Activated naive CD4-positive, alpha-beta T cell treated with anti-CD3 and anti-CD28 coated beads, Interleukin-2, amount 10 ng/mL, durations not matched to agents 7 days and 5 days (primary cell): ENCODE results near the gene GPR17.

Experiments used
- CTCF ChIA-PET: fragments of 350-600 bp; sonication (Branson Sonifier 250); formaldehyde crosslinking; loops from one replicate; lab custom pipeline; 2021; ENCODE audit warnings: antibody characterized with exemption; lab: Charles Lee
- DNase-seq: peaks from one replicate; pipeline ENCODE4 v3.0.0-alpha.2; 2020
- H3K27ac Mint-ChIP-seq: one replicate; pipeline ENCODE4 v1.8.0; 2021; ENCODE audit warnings: mild to moderate bottlenecking, moderate library complexity, mixed read lengths
- H3K27me3 Mint-ChIP-seq: one replicate; pipeline ENCODE4 v1.8.0; 2021; ENCODE audit warnings: mild to moderate bottlenecking, mixed read lengths
- H3K36me3 Mint-ChIP-seq: one replicate; pipeline ENCODE4 v1.8.0; 2021; ENCODE audit warnings: mixed read lengths
- H3K4me1 Mint-ChIP-seq: one replicate; pipeline ENCODE4 v1.8.0; 2021; ENCODE audit warnings: mixed read lengths
- H3K4me3 Mint-ChIP-seq: one replicate; pipeline ENCODE4 v1.8.0; 2021; ENCODE audit warnings: mild to moderate bottlenecking, moderate library complexity, mixed read lengths
- H3K9me3 Mint-ChIP-seq: one replicate; pipeline ENCODE4 v1.8.0; 2021; ENCODE audit warnings: mixed read lengths

Gene GPR17

DNA sequence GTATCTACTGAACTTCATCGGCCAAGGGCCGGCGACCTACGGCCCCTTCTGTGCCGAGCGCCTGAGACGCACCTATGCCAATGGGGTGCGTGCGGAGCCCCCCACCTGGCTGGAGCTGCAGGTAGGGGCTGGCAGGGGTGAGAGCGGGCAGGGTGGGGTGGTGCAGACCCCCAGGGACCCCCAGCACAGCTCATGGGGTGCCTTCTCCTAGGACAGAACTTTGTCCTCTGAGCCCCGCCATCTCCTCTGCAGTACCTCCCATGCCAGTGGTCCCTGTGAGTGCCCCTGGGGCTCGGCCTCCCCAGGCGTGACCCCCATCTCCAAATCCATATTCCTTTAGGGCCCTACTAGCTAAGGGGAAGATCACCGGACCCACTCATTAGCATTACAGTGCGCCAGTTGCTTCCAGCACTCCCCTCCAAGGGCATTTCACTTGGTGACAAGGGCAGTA lies 23.9 kb upstream of the GPR17 start:
- Mint-ChIP-seq H3K27ac (no peak overlapping the region), H3K27me3 (peaks cover 28% of the 10 kb centered on the region), H3K4me1 (peaks cover 4% of the 10 kb centered on the region), H3K4me3 (no peak overlapping the region), H3K36me3 (no peaks in the 10 kb centered on the region), H3K9me3 (no peaks in the 10 kb centered on the region)
- peak; percentile 16 for DNase-seq
- CTCF ChIA-PET: no interaction called here

DNA sequence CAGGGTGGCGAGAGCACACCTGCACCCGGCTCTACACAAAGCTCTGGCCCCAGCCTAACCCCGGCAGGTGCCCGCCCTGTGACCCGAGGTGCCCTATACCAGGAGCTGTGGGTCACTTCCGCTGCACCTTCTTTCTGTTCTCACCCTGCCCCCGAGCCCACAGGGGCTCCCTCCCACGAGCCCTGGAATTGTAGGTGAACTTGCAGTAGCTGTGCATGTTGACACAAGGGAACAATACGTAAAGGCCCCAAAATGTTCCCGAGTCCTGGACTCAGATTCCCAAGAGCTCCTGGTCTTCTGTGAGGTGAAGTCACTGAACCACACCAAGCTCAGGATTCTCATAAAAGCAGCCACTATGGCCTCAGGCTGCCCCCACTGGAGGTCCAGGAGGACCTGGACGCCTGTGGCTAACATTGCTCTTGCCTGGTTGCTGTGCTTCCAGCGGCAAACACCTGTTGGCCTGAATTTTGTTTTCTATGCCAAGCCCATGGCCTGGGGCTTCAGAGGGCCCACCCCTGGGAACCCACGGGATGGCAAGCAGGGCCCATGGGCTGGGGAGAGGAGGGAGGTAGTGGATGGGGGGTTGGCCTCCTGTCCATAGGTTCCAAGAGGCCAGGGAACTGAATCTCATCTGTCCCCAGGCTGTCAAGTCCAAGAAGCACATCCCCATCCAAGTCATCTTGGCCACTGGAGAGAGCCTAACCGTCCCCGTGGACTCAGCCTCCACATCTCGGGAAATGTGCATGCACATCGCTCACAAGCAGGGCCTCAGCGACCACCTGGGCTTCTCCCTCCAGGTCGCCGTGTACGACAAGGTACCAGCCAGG lies 23.2 kb upstream of the GPR17 start:
- H3K27me3 Mint-ChIP-seq: peaks cover 30% of the 10 kb centered on the region
- CTCF ChIA-PET: no interaction called here
- peaks cover under 1% of the 10 kb centered on the region for H3K4me1 Mint-ChIP-seq
- no peak overlapping the region for H3K4me3 Mint-ChIP-seq
- H3K27ac Mint-ChIP-seq: no peak overlapping the region
- no peaks in the 10 kb centered on the region for H3K9me3 Mint-ChIP-seq
- H3K36me3 Mint-ChIP-seq: no peaks in the 10 kb centered on the region
- DNase-seq: peak; percentile 19

DNA sequence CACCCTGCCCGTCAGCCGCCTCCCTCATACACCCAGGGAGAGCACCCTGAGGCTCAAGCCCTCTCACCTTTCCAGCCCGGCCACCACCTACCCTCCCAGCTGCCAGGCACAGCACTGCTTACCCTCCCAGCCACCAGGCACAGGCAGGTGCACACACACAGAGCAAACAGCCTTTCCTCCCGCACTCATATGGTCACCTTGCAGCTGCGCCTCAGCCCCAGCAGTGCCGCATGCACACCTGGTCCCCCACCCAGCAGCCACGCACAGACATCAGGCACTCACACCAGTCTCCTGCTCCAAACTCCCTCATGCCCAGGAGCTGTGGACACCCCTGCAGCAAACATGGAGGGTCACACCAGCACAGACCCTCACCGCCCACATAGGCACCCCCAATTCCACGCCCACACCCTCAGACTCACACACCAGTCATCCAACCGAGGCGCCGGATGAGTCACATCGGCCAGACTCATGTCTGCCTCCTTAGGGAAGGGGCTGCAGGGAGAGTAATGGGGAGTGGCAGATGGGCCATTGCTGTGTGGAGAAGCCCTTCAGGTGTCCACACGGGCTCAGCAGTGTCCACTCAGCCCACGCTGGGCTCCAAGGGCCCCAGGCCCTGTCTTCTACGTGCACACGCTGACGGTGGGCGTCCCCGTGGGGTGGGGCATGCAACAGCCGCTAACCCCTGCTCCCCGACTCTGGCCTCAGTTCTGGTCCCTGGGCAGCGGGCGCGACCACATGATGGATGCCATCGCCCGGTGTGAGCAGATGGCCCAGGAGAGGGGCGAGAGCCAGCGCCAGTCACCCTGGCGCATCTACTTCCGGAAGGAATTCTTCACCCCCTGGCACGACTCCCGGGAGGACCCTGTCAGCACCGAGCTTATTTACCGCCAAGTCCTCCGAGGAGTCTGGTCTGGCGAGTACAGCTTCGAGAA lies 22.3 kb upstream of the GPR17 start:
- no peak overlapping the region for H3K4me3 Mint-ChIP-seq
- H3K27ac Mint-ChIP-seq: no peak overlapping the region
- no peaks in the 10 kb centered on the region for H3K9me3 Mint-ChIP-seq
- peaks cover 27% of the 10 kb centered on the region for H3K27me3 Mint-ChIP-seq
- CTCF ChIA-PET: no interaction called here
- H3K4me1 Mint-ChIP-seq: no peaks in the 10 kb centered on the region
- peak; percentile 20 for DNase-seq
- no peaks in the 10 kb centered on the region for H3K36me3 Mint-ChIP-seq

DNA sequence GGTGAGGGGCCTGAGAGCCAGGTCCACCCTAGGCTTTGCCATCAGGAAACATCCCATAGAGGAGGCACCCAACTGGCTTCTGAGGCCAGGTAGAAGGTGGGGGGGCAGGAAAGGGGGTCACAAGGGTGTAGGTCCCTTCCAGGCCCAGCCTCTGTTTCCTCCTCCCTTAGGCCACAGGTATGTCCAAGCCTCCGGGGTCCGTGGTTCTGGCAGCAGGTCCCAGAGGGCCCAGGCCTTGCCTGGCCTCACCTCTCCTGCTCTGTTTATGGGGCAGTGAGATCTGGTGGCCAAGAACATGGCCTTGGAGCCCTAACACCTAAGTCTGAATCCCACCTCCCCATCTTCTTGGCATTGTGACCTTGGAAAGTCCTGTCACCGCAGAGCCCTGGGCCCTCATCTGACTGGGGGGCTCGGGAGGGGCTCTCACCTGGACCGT lies 21.6 kb upstream of the GPR17 start:
- H3K9me3 Mint-ChIP-seq: no peaks in the 10 kb centered on the region
- no peak overlapping the region for H3K4me3 Mint-ChIP-seq
- peak; percentile 13 for DNase-seq
- H3K4me1 Mint-ChIP-seq: no peaks in the 10 kb centered on the region
- H3K36me3 Mint-ChIP-seq: no peaks in the 10 kb centered on the region
- no peak overlapping the region for H3K27ac Mint-ChIP-seq
- CTCF ChIA-PET: no interaction called here
- peaks cover 24% of the 10 kb centered on the region for H3K27me3 Mint-ChIP-seq

DNA sequence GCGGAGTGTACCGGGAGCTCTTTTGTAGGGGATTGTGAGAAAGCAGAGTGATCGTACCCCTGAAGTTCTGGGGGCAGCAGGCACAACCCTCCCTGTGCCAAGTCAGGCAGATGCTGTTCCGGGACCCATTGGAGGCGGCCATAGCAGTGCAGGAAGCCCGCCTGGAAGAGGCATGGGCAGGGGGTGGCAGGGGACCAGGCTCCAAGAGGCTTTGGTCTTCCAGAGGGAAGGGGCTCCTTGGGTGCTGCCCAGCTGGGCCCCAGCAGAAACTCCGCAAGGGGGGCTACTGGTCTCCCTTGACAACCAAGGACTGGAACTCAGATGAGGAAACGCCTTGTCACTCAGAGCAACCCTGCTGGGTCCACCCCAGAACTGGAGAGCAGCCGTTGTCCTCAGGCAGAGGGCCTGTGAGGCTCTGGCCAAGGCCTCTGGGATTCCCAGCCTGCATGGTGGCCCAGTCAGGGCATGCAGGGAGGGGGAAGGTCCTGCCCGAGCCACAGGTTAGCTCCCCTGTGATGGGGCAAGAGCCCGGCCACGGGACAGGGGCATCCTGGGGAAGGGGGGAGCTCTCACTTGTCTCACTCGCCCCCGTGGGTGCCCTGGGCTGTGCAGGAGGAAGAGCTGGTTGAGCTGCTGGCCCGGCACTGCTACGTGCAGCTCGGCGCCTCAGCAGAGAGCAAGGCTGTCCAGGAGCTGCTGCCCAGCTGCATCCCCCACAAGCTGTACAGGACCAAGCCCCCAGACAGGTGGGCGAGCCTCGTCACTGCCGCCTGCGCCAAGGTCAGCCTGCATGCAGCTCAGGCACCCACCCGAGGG lies 21.0 kb upstream of the GPR17 start:
- Mint-ChIP-seq H3K36me3 (no peaks in the 10 kb centered on the region), H3K9me3 (no peaks in the 10 kb centered on the region), H3K27ac (no peak overlapping the region), H3K4me1 (no peaks in the 10 kb centered on the region), H3K27me3 (peaks cover 22% of the 10 kb centered on the region), H3K4me3 (no peak overlapping the region)
- DNase-seq: peak; percentile 13
- CTCF ChIA-PET: no interaction called here

DNA sequence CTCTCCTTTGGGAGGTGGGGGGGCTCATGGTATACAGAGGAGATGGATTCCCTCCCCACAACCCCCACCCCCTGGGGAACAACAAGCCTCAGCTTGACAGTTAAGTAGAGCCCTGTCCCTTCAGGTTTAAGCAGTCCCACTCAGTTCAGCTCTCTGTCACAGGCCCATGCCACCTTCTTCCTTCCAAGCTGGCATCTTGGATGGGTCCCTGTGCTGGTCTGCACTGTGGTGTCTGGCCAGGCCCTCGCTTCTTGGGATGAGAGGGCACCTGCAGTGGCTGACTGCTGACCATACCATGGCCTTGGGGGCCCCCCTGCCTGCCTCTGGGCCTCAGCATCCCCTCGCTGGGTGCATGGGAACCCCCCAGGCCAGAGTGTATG lies 20.4 kb upstream of the GPR17 start:
- CTCF ChIA-PET: no interaction called here

DNA sequence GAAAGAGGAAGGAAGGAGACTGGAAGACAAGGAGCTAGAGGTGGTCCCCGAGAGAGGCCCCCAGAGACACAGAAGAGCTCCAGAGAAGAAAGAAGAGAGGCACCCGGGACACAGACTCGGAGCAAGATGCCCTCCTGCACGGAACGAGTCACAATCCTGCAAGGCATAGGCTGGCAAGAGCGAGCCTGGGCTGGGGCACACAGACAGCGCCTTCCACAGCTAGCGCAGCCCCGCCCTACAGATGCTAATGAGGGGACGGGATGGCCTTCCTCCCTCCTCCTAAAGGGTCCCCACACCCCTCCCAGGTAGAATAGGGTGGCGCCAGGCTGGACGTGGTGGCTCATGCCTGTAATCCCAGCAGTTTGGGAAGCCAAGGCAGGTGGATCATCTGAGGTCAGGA lies 19.8 kb upstream of the GPR17 start:
- Mint-ChIP-seq H3K4me1 (no peaks in the 10 kb centered on the region), H3K36me3 (no peaks in the 10 kb centered on the region), H3K4me3 (no peak overlapping the region), H3K27me3 (peaks cover 19% of the 10 kb centered on the region), H3K27ac (peak overlapping the region; percentile 43), H3K9me3 (no peaks in the 10 kb centered on the region)
- DNase-seq: no peak
- CTCF ChIA-PET: no interaction called here

More for the DNA sequence above, 20.4 kb upstream of the GPR17 start:
- DNase-seq: no peak
- Mint-ChIP-seq H3K36me3 (no peaks in the 10 kb centered on the region), H3K9me3 (no peaks in the 10 kb centered on the region), H3K27ac (no peak overlapping the region), H3K4me1 (no peaks in the 10 kb centered on the region), H3K4me3 (no peak overlapping the region), H3K27me3 (peaks cover 19% of the 10 kb centered on the region)

DNA sequence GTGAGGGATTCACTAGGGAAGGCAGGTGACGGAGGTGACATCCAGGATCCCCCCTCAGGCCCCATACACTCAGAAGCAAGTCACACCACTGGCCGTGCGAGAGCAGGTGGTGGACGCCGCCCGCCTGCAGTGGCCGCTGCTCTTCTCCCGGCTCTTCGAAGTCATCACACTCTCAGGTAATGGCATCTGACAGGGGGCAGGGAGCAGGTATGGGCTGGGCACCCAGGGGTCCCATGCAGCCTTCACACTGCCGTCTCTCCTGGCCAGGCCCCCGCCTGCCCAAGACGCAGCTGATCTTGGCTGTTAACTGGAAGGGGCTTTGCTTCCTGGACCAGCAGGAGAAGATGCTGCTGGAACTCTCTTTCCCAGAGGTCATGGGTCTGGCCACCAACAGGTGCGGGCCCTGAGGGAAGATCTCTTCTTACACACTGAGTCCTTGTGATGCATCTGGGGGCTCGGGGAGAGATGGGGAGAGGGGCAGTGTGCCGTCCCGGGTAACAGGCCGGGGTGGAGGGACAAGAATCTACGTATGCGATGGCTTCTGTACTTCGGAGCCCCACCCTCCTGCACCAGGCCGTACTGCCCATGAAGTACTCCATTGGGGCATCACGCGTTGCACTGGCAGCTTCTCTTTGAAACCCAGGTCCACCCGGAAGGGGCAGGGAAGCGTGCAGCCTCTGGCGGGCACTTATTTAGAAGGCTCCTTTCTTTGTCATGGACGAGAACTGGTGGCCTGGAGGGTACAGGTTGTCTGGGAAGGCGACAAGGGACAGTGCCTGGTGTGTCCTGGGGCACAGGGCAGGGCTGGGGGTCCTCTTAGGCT lies 18.8 kb upstream of the GPR17 start:
- Mint-ChIP-seq H3K9me3 (no peaks in the 10 kb centered on the region), H3K27me3 (peaks cover 19% of the 10 kb centered on the region), H3K4me1 (no peaks in the 10 kb centered on the region), H3K27ac (no peak overlapping the region), H3K36me3 (no peaks in the 10 kb centered on the region), H3K4me3 (no peak overlapping the region)
- DNase-seq: no peak
- CTCF ChIA-PET: interaction anchor here (1.3 kb wide), 1 partner anchor 22 kb away, joined by 3 read pairs; no protein-coding TSS in a partner anchor

DNA sequence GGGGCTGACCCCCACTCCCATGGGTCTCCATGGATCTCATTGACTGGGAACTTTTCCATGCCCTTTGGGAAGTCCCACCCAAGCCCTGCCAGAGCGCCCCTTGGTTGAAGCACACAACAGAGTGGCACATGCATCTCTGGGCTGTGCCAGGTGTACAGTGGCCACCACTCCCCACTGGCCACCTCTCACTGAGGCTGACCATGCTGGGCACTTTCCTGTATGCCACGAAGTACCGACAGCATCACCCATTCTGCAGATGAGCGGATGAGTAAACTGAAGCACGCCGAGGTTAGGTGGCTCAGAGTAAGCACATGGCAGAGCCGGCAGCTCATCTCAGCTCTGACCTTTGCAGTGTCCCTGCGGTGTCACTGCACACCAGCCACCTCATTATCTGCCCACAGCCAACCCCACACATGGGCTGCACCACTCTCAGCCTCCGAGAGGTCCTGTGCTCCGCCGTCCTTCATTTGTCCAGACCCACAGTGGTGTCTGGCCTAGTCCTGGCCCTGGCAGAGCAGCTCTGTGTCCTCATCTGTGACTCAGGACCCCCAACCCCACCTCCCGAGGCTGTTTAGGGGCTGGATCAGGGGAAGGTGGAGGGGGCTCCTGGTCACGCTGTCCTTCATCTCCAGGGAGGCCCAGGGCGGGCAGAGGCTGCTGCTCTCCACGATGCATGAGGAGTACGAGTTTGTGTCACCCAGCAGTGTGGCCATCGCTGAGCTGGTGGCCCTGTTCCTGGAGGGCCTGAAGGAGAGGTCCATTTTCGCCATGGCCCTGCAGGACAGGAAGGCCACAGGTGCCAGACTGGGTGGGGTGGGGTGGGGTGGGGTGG lies 18.0 kb upstream of the GPR17 start:
- DNase-seq: no peak
- Mint-ChIP-seq H3K27me3 (peaks cover 19% of the 10 kb centered on the region), H3K27ac (no peak overlapping the region), H3K36me3 (no peaks in the 10 kb centered on the region), H3K9me3 (no peaks in the 10 kb centered on the region), H3K4me3 (no peak overlapping the region), H3K4me1 (no peaks in the 10 kb centered on the region)
- CTCF ChIA-PET: interaction anchor here (1.3 kb wide), 1 partner anchor 22 kb away, joined by 3 read pairs; no protein-coding TSS in a partner anchor

DNA sequence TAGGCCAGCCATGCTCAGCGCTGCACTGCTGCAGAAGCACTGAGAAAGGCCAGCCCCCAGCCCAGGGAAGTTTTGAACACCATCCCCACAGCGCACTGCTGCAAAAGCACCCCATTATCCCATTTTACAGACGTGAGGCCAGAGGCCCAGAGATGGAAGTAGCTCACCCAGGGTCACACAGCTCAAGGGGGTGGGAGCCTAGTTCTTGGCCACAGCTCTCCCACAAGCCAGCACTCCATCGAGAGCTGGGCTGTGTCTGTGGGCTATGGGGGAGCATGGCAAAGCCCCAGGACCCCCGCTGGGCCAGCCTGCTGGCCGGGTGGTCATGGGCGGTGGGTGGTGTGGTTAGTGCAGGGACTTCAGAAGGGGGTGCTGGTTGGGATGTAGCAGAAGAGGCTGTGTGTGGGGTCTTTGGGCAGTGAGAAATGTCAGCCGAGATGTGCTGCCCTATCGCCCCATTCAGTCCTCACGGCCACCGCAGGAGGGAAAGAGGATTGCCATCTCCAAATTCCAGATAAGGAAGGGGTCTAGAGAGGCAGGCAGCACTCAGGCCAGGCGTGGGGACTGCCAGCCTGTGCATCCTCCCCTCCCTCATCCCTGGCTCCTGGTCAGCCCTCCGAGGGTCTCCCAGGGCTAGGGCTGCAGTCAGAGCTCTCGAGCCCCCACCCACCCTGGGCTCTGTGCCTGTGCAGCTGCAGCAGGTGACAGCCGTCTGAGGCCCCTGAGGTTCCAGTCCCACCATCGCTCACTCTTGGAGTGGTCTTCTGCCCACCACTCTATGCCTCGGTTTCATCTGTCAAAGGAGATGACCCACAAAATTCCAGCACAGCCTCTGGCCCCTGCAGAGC lies 17.0 kb upstream of the GPR17 start:
- Mint-ChIP-seq H3K36me3 (no peaks in the 10 kb centered on the region), H3K4me3 (no peak overlapping the region), H3K9me3 (no peaks in the 10 kb centered on the region)

DNA sequence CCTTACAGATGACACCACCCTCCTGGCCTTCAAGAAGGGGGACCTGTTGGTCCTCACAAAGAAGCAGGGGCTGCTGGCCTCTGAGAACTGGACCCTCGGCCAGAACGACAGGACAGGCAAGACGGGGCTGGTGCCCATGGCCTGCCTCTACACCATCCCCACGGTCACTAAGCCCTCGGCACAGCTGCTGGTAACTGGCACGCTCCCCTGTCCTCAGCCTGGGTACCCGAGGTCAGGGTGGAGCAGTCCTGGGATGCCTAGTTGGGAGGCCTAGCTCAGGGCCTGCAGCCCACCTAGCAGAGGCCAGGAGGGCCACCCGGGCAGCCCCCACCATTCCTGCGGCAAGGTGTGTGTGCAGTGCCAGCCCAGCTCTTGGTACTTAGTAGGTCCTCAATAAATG lies 16.3 kb upstream of the GPR17 start:
- CTCF ChIA-PET: interaction anchor here (1.0 to 1.7 kb wide), 2 partner anchors 20 to 39 kb away, joined by 3 to 5 read pairs; no protein-coding TSS in a partner anchor
- Mint-ChIP-seq H3K27ac (no peak overlapping the region), H3K27me3 (peaks cover 11% of the 10 kb centered on the region), H3K4me3 (no peak overlapping the region), H3K9me3 (no peaks in the 10 kb centered on the region), H3K4me1 (no peaks in the 10 kb centered on the region), H3K36me3 (no peaks in the 10 kb centered on the region)
- DNase-seq: no peak

More for the DNA sequence above, 17.0 kb upstream of the GPR17 start:
- Mint-ChIP-seq H3K27ac (no peak overlapping the region), H3K27me3 (peaks cover 14% of the 10 kb centered on the region), H3K4me1 (no peaks in the 10 kb centered on the region)
- no peak for DNase-seq
- CTCF ChIA-PET: interaction anchor here (1.0 to 1.7 kb wide), 3 partner anchors 21 to 38 kb away, joined by 3 to 5 read pairs (median 3); no protein-coding TSS in a partner anchor
